ENCODE data around the gene SLC50A1. TPM values are rescaled to one million over a fixed set of nuclear protein-coding genes. Genes with fewer than 3 reads are reported as not detected.

SLC50A1 gene
- total and polyA plus RNA-seq, 2 of the 8 experiments (the other 6 are each of a cell fraction or from before 2014, with no cell fraction given), result 36.5 to 90.8 TPM

- TF ChIP-seq TCF12 (IDR thresholded peaks at IDR 0.05; ENCODE audit: low read depth, low read length) (0 out of 2 replicates have a peak, but pooled peaks have one; percentile 35), MAX (IDR thresholded peaks at IDR 0.05) (peak; percentile 64), CBX5 (IDR thresholded peaks at IDR 0.05; ENCODE audit: low read depth, low read length) (no peak), SP4 (IDR thresholded peaks at IDR 0.05; ENCODE audit: low read length) (peak; percentile 71; the same call in 1 of the 2 replicates), ZNF274 (IDR thresholded peaks at IDR 0.05; ENCODE audit: borderline replicate concordance, extremely low read depth, low read length) (no peak), TBP (IDR thresholded peaks at IDR 0.05; ENCODE audit: low read depth, low read length) (peak; percentile 58; the same call in 1 of the 2 replicates), HDAC2 (IDR thresholded peaks at IDR 0.05; ENCODE audit: borderline replicate concordance in 1 of 2, low read depth in 2 of 2, low read length in 2 of 2) (0 out of 4 replicates have a peak, but pooled peaks of 1 of the 2 experiments have one; percentile 46), TAF1 (IDR thresholded peaks at IDR 0.05; ENCODE audit: low read depth, low read length) (peak; percentile 52), RFX5 (IDR thresholded peaks at IDR 0.05; ENCODE audit: borderline replicate concordance, low read depth, low read length) (no peak), USF2 (IDR thresholded peaks at IDR 0.05; ENCODE audit: low read length) (peak; percentile 10; the same call in 1 of the 2 replicates), CHD1 (IDR thresholded peaks at IDR 0.05; ENCODE audit: low read depth, low read length) (no peak), CBX8 (IDR thresholded peaks at IDR 0.05; ENCODE audit: borderline replicate concordance, low read depth, low read length) (no peak), E2F6 (IDR thresholded peaks at IDR 0.05) (no peak; the same call in 1 of the 2 replicates), SRF (IDR thresholded peaks at IDR 0.05; ENCODE audit: low read depth, low read length) (no peak), EGR1 (IDR thresholded peaks at IDR 0.05; ENCODE audit: borderline replicate concordance, low read depth, low read length) (no peak), CEBPB (IDR thresholded peaks at IDR 0.05; ENCODE audit: low read depth, low read length) (no peak), SIRT6 (IDR thresholded peaks at IDR 0.05; ENCODE audit: low read length) (no peak), RXRA (IDR thresholded peaks at IDR 0.05; ENCODE audit: insufficient read depth, low read depth, low read length) (no peak)
Measured at GRCh38 chr1:155172732-155173477, 37.3 kb downstream of the SLC50A1 start, which contains the start of gene KRTCAP2 (continued).
